CD14-positive monocyte (primary cell): ENCODE measurements around the gene AP3B2. TPM values are rescaled to one million over a fixed set of nuclear protein-coding genes. Genes with fewer than 3 reads are reported as not detected.
A peak's percentile ranks its signal among the peaks of the same experiment; 100 is the strongest.

ENCODE experiments used
- DNase-seq, 3 donors: peaks; one replicate each; pipeline ENCODE4 v3.0.0-alpha.2; 2011 to 2022
- H2AFZ ChIP-seq: 2 replicates; pipeline ENCODE4 v1.6.0; 2012; ENCODE audit warnings: mild to moderate bottlenecking, low read depth, low read length, inconsistent platforms; ENCODE audit not compliant: insufficient read depth, poor library complexity, severe bottlenecking
- H3K27ac ChIP-seq, 2 donors: 1 replicate in 1 of 2; 2 replicates in 1 of 2; pipeline ENCODE4 v1.5.1; 2012 to 2013; ENCODE audit warnings: low read length in 2 of 2, control low read depth in 1 of 2, inconsistent platforms in 1 of 2, low read depth in 1 of 2, mild to moderate bottlenecking in 1 of 2
- H3K27me3 ChIP-seq, 2 donors: one replicate each; pipeline versions ENCODE4 v1.6.0 to v1.6.1; 2011 to 2013; ENCODE audit warnings: low read length in 2 of 2; ENCODE audit not compliant: control insufficient read depth in 2 of 2, insufficient read depth in 2 of 2
- H3K36me3 ChIP-seq, 2 donors: replicated peaks in 1 of 2; 1 replicate in 1 of 2; 2 replicates in 1 of 2; pipeline versions ENCODE4 v1.5.1 to v1.6.1; 2012 to 2013; ENCODE audit warnings: low read length in 2 of 2, control low read depth in 1 of 2, inconsistent platforms in 1 of 2, mild to moderate bottlenecking in 1 of 2; ENCODE audit not compliant: insufficient read depth in 2 of 2, control insufficient read depth in 1 of 2
- H3K4me1 ChIP-seq, 2 donors: 1 replicate in 1 of 2; 2 replicates in 1 of 2; pipeline versions ENCODE4 v1.5.1 to v1.6.1; 2012 to 2013; ENCODE audit warnings: low read length in 2 of 2, control low read depth in 1 of 2, inconsistent platforms in 1 of 2, mild to moderate bottlenecking in 1 of 2, moderate library complexity in 1 of 2; ENCODE audit not compliant: insufficient read depth in 2 of 2, control insufficient read depth in 1 of 2
- H3K4me2 ChIP-seq: replicated peaks from 2 replicates; pipeline ENCODE3; 2012; ENCODE audit warnings: low read length, moderate library complexity, mild to moderate bottlenecking; ENCODE audit not compliant: poor library complexity, severe bottlenecking; ENCODE audit errors: extremely low read depth
- H3K4me3 ChIP-seq, 3 experiments: fragments of 200-600 bp in 1 of 3; sonication (generic) in 1 of 3; replicated peaks in 1 of 3; 1 replicate in 2 of 3; 2 replicates in 1 of 3; pipeline ENCODE4 v1.5.1; 2011 to 2013; ENCODE audit warnings: low read length in 3 of 3, mild to moderate bottlenecking in 3 of 3, control low read depth in 2 of 3, low read depth in 2 of 3, inconsistent platforms in 1 of 3, moderate library complexity in 1 of 3
- H3K79me2 ChIP-seq: 2 replicates; pipeline ENCODE4 v1.6.0; 2012; ENCODE audit warnings: mild to moderate bottlenecking, control low read depth, inconsistent platforms, low read length, moderate library complexity; ENCODE audit not compliant: insufficient read depth
- H3K9ac ChIP-seq: 2 replicates; pipeline ENCODE4 v1.6.0; 2017; ENCODE audit warnings: low read length, mild to moderate bottlenecking; ENCODE audit not compliant: insufficient read depth, poor library complexity, severe bottlenecking
- H3K9me3 ChIP-seq, 2 donors: replicated peaks in 1 of 2; 1 replicate in 1 of 2; 2 replicates in 1 of 2; pipeline versions ENCODE4 v1.5.1 to v1.6.1; 2012 to 2013; ENCODE audit warnings: low read length in 2 of 2, control low read depth in 1 of 2; ENCODE audit not compliant: control insufficient read depth in 1 of 2, insufficient read depth in 1 of 2
- H4K20me1 ChIP-seq: 2 replicates; pipeline ENCODE4 v1.6.0; 2012; ENCODE audit warnings: mild to moderate bottlenecking, low read length, control low read depth, moderate library complexity; ENCODE audit not compliant: insufficient read depth
- H3K27ac Mint-ChIP-seq, 7 donors: one replicate each; pipeline ENCODE4 v1.8.0; 2020; ENCODE audit warnings: mild to moderate bottlenecking in 7 of 7, mixed read lengths in 7 of 7, moderate library complexity in 6 of 7, inconsistent platforms in 2 of 7
- H3K27me3 Mint-ChIP-seq, 3 donors: one replicate each; pipeline ENCODE4 v1.8.0; 2021 to 2022; ENCODE audit warnings: low read depth in 3 of 3, mild to moderate bottlenecking in 3 of 3, mixed read lengths in 3 of 3, moderate library complexity in 3 of 3, inconsistent platforms in 1 of 3
- H3K36me3 Mint-ChIP-seq, 2 donors: one replicate each; pipeline ENCODE4 v1.8.0; 2020; ENCODE audit warnings: mixed read lengths in 2 of 2, inconsistent platforms in 1 of 2, mild to moderate bottlenecking in 1 of 2
- H3K4me1 Mint-ChIP-seq: one replicate; pipeline ENCODE4 v1.8.0; 2020; ENCODE audit warnings: mild to moderate bottlenecking, mixed read lengths
- H3K4me3 Mint-ChIP-seq, 2 donors: one replicate each; pipeline ENCODE4 v1.8.0; 2020; ENCODE audit warnings: mild to moderate bottlenecking in 2 of 2, mixed read lengths in 2 of 2, moderate library complexity in 1 of 2
- H3K9me3 Mint-ChIP-seq, 7 donors: one replicate each; pipeline ENCODE4 v1.8.0; 2020 to 2022; ENCODE audit warnings: mixed read lengths in 7 of 7, mild to moderate bottlenecking in 6 of 7, moderate library complexity in 6 of 7, inconsistent platforms in 2 of 7
- WGBS: methylation state at CpG from one replicate; pipeline ENCODE4 v1.1.5; 2013; ENCODE audit warnings: missing lambda C conversion rate; ENCODE audit not compliant: insufficient coverage; 5-methylcytosine and 5-hydroxymethylcytosine counted together
- intact Hi-C, 2 donors: fragments of 100-400 bp; cut with micrococcal nuclease; formaldehyde crosslinking; loops; one replicate each; pipeline versions ENCODE4 v1.15.0 to v1.15.1; 2023
- polyA plus RNA-seq, 3 donors: library from polyadenylated mRNA; depleted of rRNA in 1 of 3; unstranded in 2 of 3; stranded (reverse) in 1 of 3; fragments of 300-500 nt in 2 of 3; fragments of >200 nt in 1 of 3; fragmentation: Illumina TruSeq in 2 of 3; gene quantifications; 1 replicate in 2 of 3; 2 replicates in 1 of 3; pipeline ENCODE4 v1.2.3, GENCODE V29; 2012 to 2021
- TF ChIP-seq, protein P1 (sequence below): fragments of 200-600 bp; IDR thresholded peaks from one replicate; pipeline ENCODE4 v1.8.0; 2022; ENCODE audit warnings: antibody characterized with exemption, mild to moderate bottlenecking

The AP3B2 gene
- polyA plus RNA-seq, 3 donors = 0.85 to 0.95 TPM; not detected in 1

DNA sequence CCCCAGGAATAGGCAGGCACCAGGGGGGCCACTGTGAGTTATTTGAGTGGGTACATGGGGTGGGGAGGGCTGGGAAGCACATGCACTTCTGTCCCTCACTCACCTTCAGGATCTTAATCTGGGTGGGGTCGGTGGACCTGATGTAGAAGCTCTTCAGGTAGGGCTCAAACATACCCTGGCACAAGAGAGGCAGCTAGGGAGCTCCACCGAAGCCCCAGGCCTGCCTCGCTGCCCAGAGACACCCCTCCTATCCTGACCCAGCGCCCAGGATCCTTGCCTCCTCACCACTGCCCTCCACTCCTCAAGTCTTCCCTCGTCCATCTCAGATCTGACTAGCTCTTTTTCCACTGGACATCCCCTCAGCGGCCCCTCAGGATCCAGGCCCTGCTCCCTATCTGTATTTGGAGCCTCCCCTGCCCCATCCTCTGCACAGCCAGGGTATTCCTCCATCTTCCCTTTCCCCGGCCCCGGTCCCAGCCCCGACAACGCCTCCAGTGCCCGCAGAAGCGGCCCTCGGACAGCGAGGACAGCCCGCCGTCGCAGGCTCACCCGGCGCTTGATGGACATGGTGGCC is 30.0 kb downstream of the AP3B2 start:
- no peaks in the 10 kb centered on the region for H4K20me1 ChIP-seq
- H3K36me3 ChIP-seq = no peaks in the 10 kb centered on the region
- H3K9ac ChIP-seq = no peak overlapping the region
- H3K9me3 Mint-ChIP-seq = peaks cover 0 to 11% (median 5%) of the 10 kb centered on the region in 7 donors
- no peak overlapping the region for H2AFZ ChIP-seq
- no peak overlapping the region for H3K4me3 ChIP-seq
- peak overlapping the region in 1 of 2 donors; percentile 65 for H3K4me3 Mint-ChIP-seq
- H3K79me2 ChIP-seq = no peaks in the 10 kb centered on the region
- peaks cover 10 to 41% of the 10 kb centered on the region in 2 donors for H3K27me3 ChIP-seq
- TF ChIP-seq, protein P1, sequence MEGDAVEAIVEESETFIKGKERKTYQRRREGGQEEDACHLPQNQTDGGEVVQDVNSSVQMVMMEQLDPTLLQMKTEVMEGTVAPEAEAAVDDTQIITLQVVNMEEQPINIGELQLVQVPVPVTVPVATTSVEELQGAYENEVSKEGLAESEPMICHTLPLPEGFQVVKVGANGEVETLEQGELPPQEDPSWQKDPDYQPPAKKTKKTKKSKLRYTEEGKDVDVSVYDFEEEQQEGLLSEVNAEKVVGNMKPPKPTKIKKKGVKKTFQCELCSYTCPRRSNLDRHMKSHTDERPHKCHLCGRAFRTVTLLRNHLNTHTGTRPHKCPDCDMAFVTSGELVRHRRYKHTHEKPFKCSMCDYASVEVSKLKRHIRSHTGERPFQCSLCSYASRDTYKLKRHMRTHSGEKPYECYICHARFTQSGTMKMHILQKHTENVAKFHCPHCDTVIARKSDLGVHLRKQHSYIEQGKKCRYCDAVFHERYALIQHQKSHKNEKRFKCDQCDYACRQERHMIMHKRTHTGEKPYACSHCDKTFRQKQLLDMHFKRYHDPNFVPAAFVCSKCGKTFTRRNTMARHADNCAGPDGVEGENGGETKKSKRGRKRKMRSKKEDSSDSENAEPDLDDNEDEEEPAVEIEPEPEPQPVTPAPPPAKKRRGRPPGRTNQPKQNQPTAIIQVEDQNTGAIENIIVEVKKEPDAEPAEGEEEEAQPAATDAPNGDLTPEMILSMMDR = no peak
- peaks cover 0 to 4% of the 10 kb centered on the region in 2 donors for H3K9me3 ChIP-seq
- no peak overlapping the region for H3K27ac ChIP-seq
- H3K4me2 ChIP-seq = no peak overlapping the region
- no peak for DNase-seq
- peaks cover 28 to 50% (median 41%) of the 10 kb centered on the region in 3 donors for H3K27me3 Mint-ChIP-seq
- peaks cover 9% of the 10 kb centered on the region for H3K4me1 Mint-ChIP-seq
- intact Hi-C loops = no loop called here
- no peaks in the 10 kb centered on the region for H3K36me3 Mint-ChIP-seq
- no peak overlapping the region for H3K27ac Mint-ChIP-seq
- 41% methylated on average over 18 of the region's 19 CpGs for WGBS
- H3K4me1 ChIP-seq = peaks cover 5 to 6% of the 10 kb centered on the region in 2 donors

DNA sequence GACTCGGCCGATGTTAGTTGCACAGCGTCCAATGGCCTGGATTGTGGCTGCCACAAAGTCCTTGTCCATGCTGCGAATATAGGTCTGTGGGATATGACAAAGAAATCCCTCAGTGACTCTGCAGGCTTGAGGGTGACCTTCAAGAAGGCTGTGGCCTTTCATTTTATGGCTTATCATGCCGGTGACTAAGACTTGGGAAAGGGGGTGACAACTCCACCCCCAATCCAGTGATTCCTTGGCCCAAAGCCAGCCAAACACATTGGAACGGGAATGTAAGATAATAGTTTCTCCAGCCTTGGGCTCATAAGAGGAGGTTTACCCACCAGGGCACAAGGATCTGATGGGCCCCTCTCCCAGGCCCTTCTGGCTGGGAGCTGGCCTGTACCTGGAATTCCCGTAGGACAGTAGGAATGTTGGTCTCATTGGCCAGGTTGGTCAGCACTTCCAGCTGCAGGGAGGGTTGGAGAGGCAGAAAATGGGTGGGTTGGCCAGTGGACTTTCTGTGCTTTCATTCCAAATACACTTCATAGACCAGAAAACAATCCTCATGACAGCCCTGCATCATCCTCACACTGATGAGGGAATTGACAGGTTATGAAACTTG is 31.9 kb downstream of the AP3B2 start:
- Histone ChIP-seq H3K4me3 (no peak overlapping the region), H3K27me3 (peaks cover 10 to 41% of the 10 kb centered on the region in 2 donors), H3K4me2 (no peak overlapping the region), H3K36me3 (no peaks in the 10 kb centered on the region), H2AFZ (no peak overlapping the region), H4K20me1 (no peaks in the 10 kb centered on the region), H3K4me1 (peaks cover 5 to 6% of the 10 kb centered on the region in 2 donors), H3K27ac (no peak overlapping the region), H3K9ac (no peak overlapping the region), H3K9me3 (peaks cover 0 to 4% of the 10 kb centered on the region in 2 donors), H3K79me2 (no peaks in the 10 kb centered on the region)
- WGBS = 98% methylated on average over 6 of the region's 7 CpGs
- peaks cover 29 to 46% (median 41%) of the 10 kb centered on the region in 3 donors for H3K27me3 Mint-ChIP-seq
- peaks cover 9% of the 10 kb centered on the region for H3K4me1 Mint-ChIP-seq
- intact Hi-C loops = no loop called here
- no peak for DNase-seq
- no peak overlapping the region for H3K4me3 Mint-ChIP-seq
- no peak overlapping the region for H3K27ac Mint-ChIP-seq
- peaks cover 0 to 11% (median 5%) of the 10 kb centered on the region in 7 donors for H3K9me3 Mint-ChIP-seq
- H3K36me3 Mint-ChIP-seq = no peaks in the 10 kb centered on the region
- TF ChIP-seq, protein P1 = no peak
